ENCODE results near the gene SAMD8.

Gene SAMD8

GRCh38 chr10:75223507-75223906 lies 112.1 kb downstream of the SAMD8 start:
- no peak for DNase-seq (ENCODE audit: low spot score)

- no peak for DNase-seq (ENCODE audit: low spot score)
Measured at GRCh38 chr10:75226095-75226494, 114.6 kb downstream of the SAMD8 start.

DNA sequence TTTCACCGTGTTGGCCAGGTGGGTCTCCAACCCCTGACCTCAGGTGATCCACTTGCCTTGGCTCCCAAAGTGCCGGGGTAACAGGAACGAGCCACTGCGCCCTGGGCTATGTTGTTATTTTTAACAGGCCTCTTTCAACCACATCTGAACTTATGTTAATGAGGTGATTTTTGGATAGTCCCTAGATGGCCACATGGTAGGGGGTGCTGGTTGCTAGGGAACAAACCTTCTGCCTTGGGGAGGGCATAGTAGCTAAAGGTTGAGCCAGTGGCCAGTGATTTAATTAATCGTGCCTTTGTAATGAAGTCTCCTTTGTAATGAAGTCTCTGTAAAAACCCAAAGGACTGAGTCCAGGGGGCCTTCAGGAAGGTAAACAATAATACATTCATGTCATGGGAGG lies 115.2 kb downstream of the SAMD8 start:
- no peak for DNase-seq (ENCODE audit: low spot score)

- DNase-seq (ENCODE audit: low spot score), result no peak
Measured at GRCh38 chr10:75228278-75228677, 116.8 kb downstream of the SAMD8 start.

DNA sequence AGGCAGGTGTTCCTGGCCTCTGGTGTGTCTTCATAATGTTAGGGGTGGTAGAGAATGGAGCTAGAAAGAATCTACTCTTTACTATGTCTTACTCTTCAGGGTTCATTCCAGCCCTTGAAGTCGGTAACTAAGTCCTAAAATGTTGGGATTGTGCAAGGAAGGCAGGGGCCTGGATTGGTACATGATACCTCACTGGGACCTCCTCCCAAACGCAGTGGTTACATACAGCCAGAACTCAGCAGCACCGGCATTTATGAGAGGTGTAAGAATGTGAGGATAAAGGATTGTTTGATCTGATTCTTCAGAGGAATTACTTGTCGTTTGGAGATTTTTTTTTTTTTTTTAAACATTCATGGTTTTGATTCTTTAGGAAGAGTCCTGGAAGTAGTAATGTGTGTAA lies 117.4 kb downstream of the SAMD8 start:
- DNase-seq (ENCODE audit: low spot score), result no peak

DNA sequence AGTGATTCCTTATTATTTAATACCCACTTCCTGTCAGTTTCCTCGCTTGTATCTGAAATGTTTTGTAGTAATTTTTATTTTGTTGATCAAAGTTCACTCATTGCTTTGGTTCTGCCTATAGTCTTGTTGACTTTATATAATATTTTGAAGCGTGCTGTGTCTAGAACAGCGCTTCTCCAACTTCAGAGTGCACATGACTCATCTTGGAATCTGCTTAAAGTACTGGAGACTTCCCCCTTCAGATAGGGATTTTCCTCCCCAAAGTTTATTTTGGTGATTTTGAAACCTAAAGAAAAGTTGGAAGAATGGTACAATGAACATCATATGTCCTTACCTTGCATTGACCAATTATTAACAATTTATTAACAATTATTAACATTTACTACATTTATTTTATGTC lies 118.5 kb downstream of the SAMD8 start:
- DNase-seq (ENCODE audit: low spot score), result no peak

DNA sequence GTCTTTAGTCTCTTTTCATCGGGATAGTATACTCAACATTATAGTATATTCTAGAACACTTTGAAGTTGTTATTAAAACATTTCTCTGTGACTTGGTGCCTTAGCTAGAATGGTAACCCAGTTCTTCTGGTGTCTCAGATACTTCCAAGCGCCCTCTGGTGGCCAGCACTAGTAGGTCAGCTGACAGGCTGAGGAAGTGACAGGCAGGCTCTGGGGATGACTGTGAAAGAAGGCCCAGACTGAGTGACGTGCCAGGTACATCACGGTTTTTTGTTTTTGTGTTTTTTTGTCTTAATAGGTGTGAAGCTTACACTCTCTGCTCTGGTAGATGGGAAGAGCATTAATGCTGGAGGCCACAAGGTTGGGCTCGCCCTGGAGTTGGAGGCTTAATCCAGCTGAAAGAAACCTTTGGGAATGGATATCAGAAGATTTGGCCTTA lies 119.2 kb downstream of the SAMD8 start:
- peak; percentile 84 for DNase-seq (ENCODE audit: low spot score)
